ENCODE results near the gene TMEM54.

The TMEM54 gene

DNA sequence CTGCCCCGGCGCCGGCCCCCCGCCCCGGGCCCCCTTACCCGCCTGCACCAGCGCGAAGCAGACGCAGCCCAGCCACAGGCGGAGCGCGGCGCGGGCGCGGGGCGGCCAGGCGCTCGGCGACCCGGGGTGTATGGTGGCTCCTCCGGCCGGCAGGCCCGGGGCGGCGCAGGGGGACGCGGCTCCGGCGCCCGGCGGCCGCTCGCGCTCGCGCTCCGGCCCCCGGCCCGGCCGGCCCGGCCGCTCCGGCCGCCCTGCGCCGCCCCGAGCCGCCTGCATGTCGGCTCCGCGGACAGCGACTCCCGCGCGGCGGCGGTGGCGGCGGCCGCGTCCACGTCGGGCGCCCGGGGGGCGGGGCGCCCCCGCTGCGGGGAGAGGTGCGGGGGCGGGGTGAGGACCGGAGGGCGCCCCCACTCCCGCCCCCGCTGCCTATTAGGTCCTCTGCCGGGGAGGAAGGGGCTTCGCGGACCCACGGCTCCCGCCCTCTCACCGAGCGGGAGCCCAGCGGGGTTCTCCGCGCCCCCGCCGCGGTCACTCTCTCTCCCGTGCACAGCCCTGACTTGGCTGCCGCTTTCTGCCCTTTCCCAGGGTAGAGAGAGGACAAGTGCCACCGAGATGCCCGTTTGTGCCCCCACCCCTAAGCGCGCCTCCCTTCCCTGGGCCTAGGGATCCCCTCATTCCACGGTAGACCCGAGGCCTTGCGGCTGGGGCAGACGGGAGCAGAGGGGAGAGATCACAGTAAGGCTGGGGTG lies 30.4 kb downstream of the TMEM54 start, which contains the start of gene FNDC5:
FNDC5 (minus strand) TSS at position 298 of the 749 bp plus-strand sequence.
- Histone ChIP-seq H3K18ac (ENCODE audit: low read length) (peak within 1 kb of the TSS; percentile 92), H2BK12ac (ENCODE audit: low read length) (no peak within 1 kb of the TSS), H2AK5ac (ENCODE audit: low read depth, low read length) (peak within 1 kb of the TSS; percentile 26), H3K4me1 (ENCODE audit: control insufficient read depth in 2 of 2, insufficient read depth in 1 of 2, low read depth in 1 of 2, low read length in 2 of 2) (peaks cover 18 to 20% of the 10 kb centered on the region in 2 donors), H2AFZ (ENCODE audit: low read length) (peak within 1 kb of the TSS; percentile 95), H3K9ac (ENCODE audit: low read depth, low read length, poor library complexity) (peak within 1 kb of the TSS; percentile 74), H3K9me3 (replicated peaks in 1 of 2; ENCODE audit: control insufficient read depth in 2 of 2, insufficient read depth in 1 of 2, low read depth in 1 of 2, low read length in 2 of 2) (no peaks in the 10 kb centered on the region), H3K14ac (ENCODE audit: low read length) (peak within 1 kb of the TSS; percentile 79), H3K36me3 (replicated peaks in 1 of 2; ENCODE audit: control insufficient read depth in 2 of 2, insufficient read depth in 2 of 2, low read length in 2 of 2) (no peaks in the 10 kb centered on the region), H4K91ac (ENCODE audit: low read depth, low read length, poor library complexity) (no peak within 1 kb of the TSS), H4K8ac (ENCODE audit: low read depth, low read length) (peak within 1 kb of the TSS; percentile 87), H3K79me1 (ENCODE audit: low read depth, low read length) (no peaks in the 10 kb centered on the region), H3K4ac (ENCODE audit: low read length) (peak within 1 kb of the TSS; percentile 31), H3K27me3 (ENCODE audit: control insufficient read depth in 3 of 3, insufficient read depth in 3 of 3, low read depth in 1 of 3, low read length in 3 of 3) (peaks cover 0 to 11% (median 8%) of the 10 kb centered on the region in 3 experiments), H2BK15ac (ENCODE audit: low read length) (peak within 1 kb of the TSS; percentile 77), H3K23ac (ENCODE audit: low read depth, low read length, poor library complexity) (peak within 1 kb of the TSS; percentile 34), H2BK5ac (ENCODE audit: low read length) (peak within 1 kb of the TSS; percentile 12), H2BK120ac (ENCODE audit: low read depth, low read length) (no peak within 1 kb of the TSS), H3K4me3 (ENCODE audit: low read length in 2 of 2) (peak within 1 kb of the TSS; percentile 52 to 69), H3K27ac (replicated peaks; ENCODE audit: low read length) (no peak within 1 kb of the TSS), H3K4me2 (ENCODE audit: insufficient read depth, low read length, poor library complexity, severe bottlenecking) (peak within 1 kb of the TSS; percentile 78)
- DNase-seq (ENCODE audit: low spot score): no peak
- WGBS, 2 donors (ENCODE audit: extremely low coverage in 2 of 2, insufficient read length in 2 of 2, insufficient replicate concordance in 1 of 2): no CpG with 5 or more reads among the region's 99 CpGs

GRCh38 chr1:32869923-32870614 lies 31.1 kb downstream of the TMEM54 start:
- Histone ChIP-seq H2AK5ac (ENCODE audit: low read depth, low read length) (peak overlapping the region; percentile 5), H3K4me3 (ENCODE audit: low read length in 2 of 2) (peak overlapping the region; percentile 52 to 69), H3K27ac (replicated peaks; ENCODE audit: low read length) (no peak overlapping the region), H4K91ac (ENCODE audit: low read depth, low read length, poor library complexity) (no peak overlapping the region), H3K9me3 (replicated peaks in 1 of 2; ENCODE audit: control insufficient read depth in 2 of 2, insufficient read depth in 1 of 2, low read depth in 1 of 2, low read length in 2 of 2) (no peaks in the 10 kb centered on the region), H2BK5ac (ENCODE audit: low read length) (no peak overlapping the region), H4K8ac (ENCODE audit: low read depth, low read length) (no peak overlapping the region), H3K4me2 (ENCODE audit: insufficient read depth, low read length, poor library complexity, severe bottlenecking) (peak overlapping the region; percentile 78), H3K23ac (ENCODE audit: low read depth, low read length, poor library complexity) (peak overlapping the region; percentile 34), H3K36me3 (replicated peaks in 1 of 2; ENCODE audit: control insufficient read depth in 2 of 2, insufficient read depth in 2 of 2, low read length in 2 of 2) (no peaks in the 10 kb centered on the region), H2BK120ac (ENCODE audit: low read depth, low read length) (no peak overlapping the region), H3K79me1 (ENCODE audit: low read depth, low read length) (no peaks in the 10 kb centered on the region), H3K4me1 (ENCODE audit: control insufficient read depth in 2 of 2, insufficient read depth in 1 of 2, low read depth in 1 of 2, low read length in 2 of 2) (peaks cover 15 to 17% of the 10 kb centered on the region in 2 donors), H3K9ac (ENCODE audit: low read depth, low read length, poor library complexity) (no peak overlapping the region), H2BK15ac (ENCODE audit: low read length) (peak overlapping the region; percentile 77), H3K4ac (ENCODE audit: low read length) (no peak overlapping the region), H3K27me3 (ENCODE audit: control insufficient read depth in 3 of 3, insufficient read depth in 3 of 3, low read depth in 1 of 3, low read length in 3 of 3) (peaks cover 0 to 11% (median 8%) of the 10 kb centered on the region in 3 experiments), H3K14ac (ENCODE audit: low read length) (no peak overlapping the region), H2AFZ (ENCODE audit: low read length) (peak overlapping the region; percentile 88), H3K18ac (ENCODE audit: low read length) (peak overlapping the region; percentile 67), H2BK12ac (ENCODE audit: low read length) (no peak overlapping the region)
- DNase-seq (ENCODE audit: low spot score): no peak
- no CpG with 5 or more reads among the region's 16 CpGs for WGBS, 2 donors (ENCODE audit: extremely low coverage in 2 of 2, insufficient read length in 2 of 2, insufficient replicate concordance in 1 of 2)

GRCh38 chr1:32868806-32869455 lies 32.3 kb downstream of the TMEM54 start:
- Histone ChIP-seq H3K79me1 (ENCODE audit: low read depth, low read length) (no peaks in the 10 kb centered on the region), H2BK120ac (ENCODE audit: low read depth, low read length) (no peak overlapping the region), H3K4me3 (ENCODE audit: low read length in 2 of 2) (no peak overlapping the region), H2BK12ac (ENCODE audit: low read length) (no peak overlapping the region), H4K8ac (ENCODE audit: low read depth, low read length) (no peak overlapping the region), H3K14ac (ENCODE audit: low read length) (no peak overlapping the region), H3K4ac (ENCODE audit: low read length) (no peak overlapping the region), H4K91ac (ENCODE audit: low read depth, low read length, poor library complexity) (no peak overlapping the region), H2AFZ (ENCODE audit: low read length) (no peak overlapping the region), H3K36me3 (replicated peaks in 1 of 2; ENCODE audit: control insufficient read depth in 2 of 2, insufficient read depth in 2 of 2, low read length in 2 of 2) (peaks cover under 1 to 3% of the 10 kb centered on the region in 2 donors), H3K27me3 (ENCODE audit: control insufficient read depth in 3 of 3, insufficient read depth in 3 of 3, low read depth in 1 of 3, low read length in 3 of 3) (peaks cover 0 to 11% (median 8%) of the 10 kb centered on the region in 3 experiments), H3K4me2 (ENCODE audit: insufficient read depth, low read length, poor library complexity, severe bottlenecking) (no peak overlapping the region), H2BK15ac (ENCODE audit: low read length) (no peak overlapping the region), H2AK5ac (ENCODE audit: low read depth, low read length) (no peak overlapping the region), H3K27ac (replicated peaks; ENCODE audit: low read length) (no peak overlapping the region), H3K9ac (ENCODE audit: low read depth, low read length, poor library complexity) (no peak overlapping the region), H3K23ac (ENCODE audit: low read depth, low read length, poor library complexity) (no peak overlapping the region), H3K9me3 (replicated peaks in 1 of 2; ENCODE audit: control insufficient read depth in 2 of 2, insufficient read depth in 1 of 2, low read depth in 1 of 2, low read length in 2 of 2) (no peaks in the 10 kb centered on the region), H3K4me1 (ENCODE audit: control insufficient read depth in 2 of 2, insufficient read depth in 1 of 2, low read depth in 1 of 2, low read length in 2 of 2) (peaks cover 15 to 17% of the 10 kb centered on the region in 2 donors), H2BK5ac (ENCODE audit: low read length) (peak overlapping the region; percentile 83), H3K18ac (ENCODE audit: low read length) (no peak overlapping the region)
- WGBS, 2 donors (ENCODE audit: extremely low coverage in 2 of 2, insufficient read length in 2 of 2, insufficient replicate concordance in 1 of 2): no CpG with 5 or more reads among the region's 9 CpGs
- no peak for DNase-seq (ENCODE audit: low spot score)
